GM19351 (cell line): ENCODE results near the gene LRR1.
"Not testable (repeated sequence)": the region's sequence is repeated elsewhere in the genome, so short reads cannot be mapped to it uniquely, and the experiment has no call there.

Experiments used
- ATAC-seq: cut with Tn5 transposase; IDR thresholded peaks from one replicate; pipeline ENCODE4 v1.9.1; 2021; ENCODE audit warnings: mild to moderate bottlenecking, moderate library complexity; ENCODE audit not compliant: unreplicated experiment

Gene LRR1

GRCh38 chr14:49585803-49586672 is 12.7 kb upstream of the LRR1 start, which contains the start of gene RPS29:
Gene RPS29, minus strand, starts transcription at chr14:49586380. Its CDS starts 34 bp downstream, at chr14:49586346.
- ATAC-seq: peak; percentile 84

- peak; percentile 32 for ATAC-seq
These were observed 11.9 kb upstream of the LRR1 start for GRCh38 chr14:49586673-49587460.

DNA sequence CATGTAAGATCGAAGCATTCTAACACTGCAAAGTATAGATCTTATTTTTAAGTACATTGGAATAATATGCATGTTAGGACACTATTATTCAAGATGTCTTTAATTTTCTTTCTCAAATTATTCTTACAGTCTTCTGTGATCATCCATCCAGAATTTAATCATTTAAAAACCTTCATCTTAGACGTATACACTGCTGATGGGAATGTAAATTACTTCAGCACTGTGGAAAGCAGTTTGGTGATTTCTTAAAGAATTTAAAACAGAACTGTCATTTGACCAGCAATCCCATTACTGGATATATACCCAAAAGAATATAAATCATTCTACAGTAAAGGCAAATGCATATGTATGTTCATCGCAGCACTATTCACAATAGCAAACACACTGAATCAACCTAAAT is 9.4 kb upstream of the LRR1 start:
- no peak for ATAC-seq

DNA sequence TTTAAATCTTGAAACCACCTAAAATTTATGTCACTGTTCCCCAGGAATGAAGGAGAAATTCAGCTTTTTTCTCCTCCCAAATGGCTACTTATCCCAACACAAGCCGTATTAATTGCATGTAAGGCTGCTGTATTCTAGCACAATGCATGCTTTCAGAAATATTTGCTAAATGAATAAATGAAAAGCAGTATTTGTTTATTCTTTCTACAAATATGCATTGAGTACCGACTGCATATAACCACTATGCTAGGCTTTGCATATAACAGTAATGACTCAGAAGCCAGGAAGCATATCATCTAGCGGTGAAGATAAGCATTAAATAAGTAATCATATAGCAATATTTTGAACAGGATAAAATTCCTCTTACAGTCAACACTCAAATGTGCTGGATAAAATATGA is 5.7 kb upstream of the LRR1 start:
- no peak for ATAC-seq

DNA sequence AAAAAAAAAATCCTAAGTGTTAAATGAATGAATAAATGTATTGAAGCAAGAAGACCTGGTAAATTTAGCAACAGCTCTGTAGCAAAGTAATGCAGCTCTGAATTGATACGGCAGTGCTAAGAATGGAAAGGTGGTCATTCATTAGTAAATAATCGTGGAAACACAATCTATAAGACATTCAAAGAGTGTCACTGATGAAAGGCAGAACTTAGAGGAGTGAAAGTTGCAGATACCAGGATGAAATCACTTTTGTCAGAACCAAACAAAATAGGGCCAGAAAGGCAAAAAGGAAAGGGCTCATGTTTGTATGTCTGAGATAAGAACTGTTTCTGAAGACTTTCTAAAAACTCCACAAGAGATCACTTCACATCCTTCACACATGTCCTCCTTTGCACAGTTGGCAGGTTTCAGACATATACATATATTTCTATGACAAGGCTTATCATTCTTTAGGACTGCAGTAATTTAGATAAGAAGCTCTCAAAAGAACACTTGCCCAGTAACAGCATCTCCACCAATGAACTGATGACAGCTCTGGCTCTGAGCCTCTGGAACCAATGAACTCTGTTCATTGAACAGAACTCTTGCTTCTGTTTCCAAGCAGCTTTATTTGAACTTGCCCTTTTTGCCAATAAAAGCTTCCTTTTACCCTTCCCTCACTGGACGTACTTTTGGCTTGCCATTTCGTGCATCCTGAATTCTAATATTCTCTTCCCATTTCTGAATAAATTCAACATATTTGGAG is 4.2 kb upstream of the LRR1 start:
- ATAC-seq: peak; percentile 32

DNA sequence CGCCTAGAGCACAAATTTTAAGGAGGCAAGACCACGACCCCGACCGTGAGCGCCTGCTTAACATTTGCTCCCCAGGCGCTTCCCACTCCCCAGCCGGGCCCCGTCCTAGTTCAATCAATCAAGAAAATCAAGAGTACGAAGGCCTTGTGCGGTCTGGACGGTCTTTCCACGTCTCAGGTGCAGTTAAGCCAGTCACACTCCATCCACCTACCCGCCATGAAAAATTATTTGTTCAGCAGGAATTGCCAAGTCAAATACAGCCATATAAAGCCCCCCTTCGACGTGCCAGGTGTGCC is 603 bp upstream of the LRR1 start:
- no peak for ATAC-seq

DNA sequence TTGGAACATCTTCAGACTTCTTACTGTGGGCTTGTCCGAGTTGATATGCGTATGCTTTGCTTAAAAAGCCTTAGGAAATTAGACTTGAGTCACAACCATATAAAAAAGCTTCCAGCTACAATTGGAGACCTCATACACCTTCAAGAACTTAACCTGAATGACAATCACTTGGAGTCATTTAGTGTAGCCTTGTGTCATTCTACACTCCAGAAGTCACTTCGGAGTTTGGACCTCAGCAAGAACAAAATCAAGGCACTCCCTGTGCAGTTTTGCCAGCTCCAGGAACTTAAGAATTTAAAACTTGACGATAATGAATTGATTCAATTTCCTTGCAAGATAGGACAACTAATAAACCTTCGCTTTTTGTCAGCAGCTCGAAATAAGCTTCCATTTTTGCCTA is 8.8 kb downstream of the LRR1 start:
- ATAC-seq: no peak

DNA sequence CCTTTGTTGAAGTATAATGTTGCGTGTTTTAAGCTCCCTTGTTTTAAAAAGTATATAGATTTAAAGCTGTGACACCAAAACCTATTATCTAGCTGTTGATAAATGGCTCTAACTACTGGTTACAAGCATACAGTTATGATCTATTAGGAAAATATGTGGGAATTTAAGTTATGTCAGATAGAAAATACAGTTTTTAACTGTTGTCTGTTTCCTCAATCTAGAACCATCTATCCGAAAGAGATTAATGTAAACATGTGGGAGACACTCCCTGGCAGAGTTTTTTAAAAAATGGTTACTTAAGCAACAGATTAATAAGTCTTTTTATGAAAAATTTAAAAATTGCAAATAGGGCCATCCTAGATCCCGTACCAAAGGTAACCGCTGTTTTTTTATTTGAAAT is 13.5 kb downstream of the LRR1 start:
- ATAC-seq: no peak

GRCh38 chr14:49612671-49613070 is 13.9 kb downstream of the LRR1 start:
- ATAC-seq: no peak

GRCh38 chr14:49614196-49614595 is 15.5 kb downstream of the LRR1 start:
- ATAC-seq: no peak

DNA sequence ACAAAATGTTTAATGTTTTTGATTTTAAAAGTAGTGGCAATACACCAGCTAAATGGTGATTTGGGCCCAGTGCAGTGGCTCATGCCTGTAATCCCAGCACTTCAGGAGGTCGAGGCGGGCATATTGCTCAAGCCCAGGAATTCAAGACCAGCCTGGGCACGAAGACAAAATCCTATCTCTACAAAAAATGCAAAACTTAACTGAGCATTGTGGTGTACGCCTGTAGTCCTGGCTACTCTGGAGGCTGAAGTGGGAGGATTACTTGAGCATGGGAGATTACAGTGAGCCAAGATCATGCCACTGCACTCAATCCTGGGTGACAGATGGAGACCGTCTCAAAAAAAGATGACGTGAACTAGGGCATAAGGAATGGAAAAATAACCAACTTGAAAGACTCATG is 17.0 kb downstream of the LRR1 start:
- ATAC-seq: no peak

- ATAC-seq: no peak
These were observed 19.2 kb downstream of the LRR1 start for GRCh38 chr14:49617852-49618519.

DNA sequence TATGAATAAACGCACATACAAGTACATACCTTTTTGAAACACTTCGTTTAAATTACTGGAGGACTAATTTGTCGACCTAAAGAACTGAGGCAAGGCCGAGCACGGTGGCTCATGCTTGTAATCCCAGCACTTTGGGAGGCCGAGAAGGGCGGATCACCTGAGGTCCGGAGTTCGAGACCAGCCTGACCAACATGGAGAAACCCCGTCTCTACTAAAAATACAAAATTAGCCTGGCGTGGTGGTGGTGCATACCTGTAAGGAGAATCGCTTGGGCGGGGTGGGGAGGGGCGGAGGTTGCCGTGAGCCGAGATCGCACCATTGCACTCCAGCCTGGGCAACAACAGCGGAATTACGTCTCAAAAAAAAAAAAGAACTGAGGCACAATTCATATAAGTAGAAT is 20.5 kb downstream of the LRR1 start:
- ATAC-seq: not testable (repeated sequence)

GRCh38 chr14:49619730-49620129 is 21.0 kb downstream of the LRR1 start:
- ATAC-seq: no peak

DNA sequence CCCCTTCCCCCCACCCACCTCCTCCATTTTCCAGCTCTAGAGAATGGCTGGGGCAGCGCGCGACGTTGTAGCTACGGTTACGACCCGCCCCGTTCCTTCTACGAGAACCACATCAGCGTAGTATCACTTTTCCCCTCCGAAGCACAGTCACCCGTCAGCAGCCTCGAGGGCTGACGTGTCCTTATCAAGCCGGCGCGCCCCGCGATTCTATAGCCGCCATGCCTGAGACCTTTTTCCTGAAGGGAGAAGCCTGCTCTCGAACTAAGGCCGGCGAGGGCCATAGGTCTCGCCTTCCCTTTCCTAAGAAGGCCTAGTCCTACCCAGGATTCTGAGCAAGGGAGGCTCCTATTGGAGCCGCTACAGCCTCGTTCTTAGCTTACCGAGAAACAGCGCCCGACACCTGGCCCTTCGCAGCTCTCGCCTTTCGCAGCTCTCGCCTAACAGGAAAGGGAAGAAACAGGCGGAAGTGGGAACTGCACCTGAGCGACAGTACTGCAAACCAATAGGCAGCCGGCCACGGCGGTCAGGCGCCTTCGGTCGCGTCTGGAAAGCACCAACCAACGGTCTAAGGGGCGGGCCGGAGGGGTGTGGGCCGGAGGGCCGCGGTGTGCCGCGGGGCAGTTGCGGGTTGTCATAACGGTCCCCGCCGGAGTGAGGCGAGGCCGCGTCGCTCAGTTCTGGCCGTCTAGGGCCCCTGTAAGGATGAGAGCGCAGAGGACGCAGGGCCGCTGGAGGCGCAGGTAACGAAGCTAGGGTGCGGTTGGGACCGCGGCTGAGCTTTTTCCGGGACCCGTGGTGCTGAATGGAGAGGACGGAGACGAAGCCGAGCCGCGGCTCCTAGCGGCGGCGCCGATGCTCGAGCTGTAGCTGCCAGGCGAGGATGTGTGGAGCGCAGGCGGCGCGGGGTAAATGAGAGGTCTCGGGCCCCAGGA is 21.7 kb downstream of the LRR1 start, which contains the start of the genes MGAT2 and RPL36AL:
Gene MGAT2, plus strand, starts transcription at position 618 of the 932 bp plus-strand sequence. CDS start 470 bp downstream, outside the sequence.
Gene RPL36AL, minus strand, starts transcription at position 445 of the 932 bp plus-strand sequence. CDS start 1,522 bp downstream, outside the sequence.
- ATAC-seq: peak; percentile 89

GRCh38 chr14:49621114-49621881 is 22.6 kb downstream of the LRR1 start:
- ATAC-seq: peak; percentile 22

- no peak for ATAC-seq
These were observed 23.4 kb downstream of the LRR1 start for GRCh38 chr14:49622022-49622607.

GRCh38 chr14:49623387-49623786 is 24.6 kb downstream of the LRR1 start:
- no peak for ATAC-seq
